ENCODE results near the gene UBE2E2. TPM values are rescaled to one million over a fixed set of nuclear protein-coding genes. Genes with fewer than 3 reads are reported as not detected.

UBE2E2 gene
- total and polyA plus RNA-seq, 2 of the 13 experiments (the other 11 are each of a cell fraction or from before 2014, with no cell fraction given), result 0.77 to 1.5 TPM

DNA sequence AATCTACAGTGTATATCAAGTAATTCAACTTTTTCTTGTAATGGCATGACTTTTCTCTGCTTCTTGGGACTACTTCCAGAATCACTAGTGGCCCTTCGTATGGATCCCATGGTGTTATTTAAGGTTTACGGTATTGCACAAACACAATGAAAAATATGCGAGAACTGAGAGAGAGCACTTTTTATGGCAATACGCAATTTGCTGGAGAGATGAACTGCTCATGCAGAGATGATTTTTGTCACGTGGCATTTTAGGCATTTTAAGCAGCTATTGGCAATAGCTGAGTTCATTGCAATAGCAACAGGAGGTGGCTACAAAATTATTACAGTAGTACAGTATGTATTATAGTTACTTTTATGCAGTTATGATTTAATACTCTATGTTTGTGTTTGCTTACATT is 294.0 kb downstream of the UBE2E2 start (continued):
- TF ChIP-seq, protein P1, sequence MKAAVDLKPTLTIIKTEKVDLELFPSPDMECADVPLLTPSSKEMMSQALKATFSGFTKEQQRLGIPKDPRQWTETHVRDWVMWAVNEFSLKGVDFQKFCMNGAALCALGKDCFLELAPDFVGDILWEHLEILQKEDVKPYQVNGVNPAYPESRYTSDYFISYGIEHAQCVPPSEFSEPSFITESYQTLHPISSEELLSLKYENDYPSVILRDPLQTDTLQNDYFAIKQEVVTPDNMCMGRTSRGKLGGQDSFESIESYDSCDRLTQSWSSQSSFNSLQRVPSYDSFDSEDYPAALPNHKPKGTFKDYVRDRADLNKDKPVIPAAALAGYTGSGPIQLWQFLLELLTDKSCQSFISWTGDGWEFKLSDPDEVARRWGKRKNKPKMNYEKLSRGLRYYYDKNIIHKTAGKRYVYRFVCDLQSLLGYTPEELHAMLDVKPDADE (CRISPR knock-in tag; IDR thresholded peaks at IDR 0.05), result no peak
- TF ChIP-seq CHD4 (IDR thresholded peaks at IDR 0.05; ENCODE audit: borderline replicate concordance, low read length), result no peak
- TF ChIP-seq SP140L (CRISPR knock-in tag; IDR thresholded peaks at IDR 0.05; ENCODE audit: borderline replicate concordance), result no peak
- TF ChIP-seq, protein P2, sequence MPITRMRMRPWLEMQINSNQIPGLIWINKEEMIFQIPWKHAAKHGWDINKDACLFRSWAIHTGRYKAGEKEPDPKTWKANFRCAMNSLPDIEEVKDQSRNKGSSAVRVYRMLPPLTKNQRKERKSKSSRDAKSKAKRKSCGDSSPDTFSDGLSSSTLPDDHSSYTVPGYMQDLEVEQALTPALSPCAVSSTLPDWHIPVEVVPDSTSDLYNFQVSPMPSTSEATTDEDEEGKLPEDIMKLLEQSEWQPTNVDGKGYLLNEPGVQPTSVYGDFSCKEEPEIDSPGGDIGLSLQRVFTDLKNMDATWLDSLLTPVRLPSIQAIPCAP (CRISPR knock-in tag; IDR thresholded peaks at IDR 0.05; ENCODE audit: low read depth), result no peak
- no peak for TF ChIP-seq MTF2 (CRISPR knock-in tag; IDR thresholded peaks at IDR 0.05; ENCODE audit: borderline replicate concordance)
- TF ChIP-seq AGO1 (IDR thresholded peaks at IDR 0.05; ENCODE audit: low read depth, low read length, poor library complexity, severe bottlenecking), result no peak
- TF ChIP-seq, protein P3, sequence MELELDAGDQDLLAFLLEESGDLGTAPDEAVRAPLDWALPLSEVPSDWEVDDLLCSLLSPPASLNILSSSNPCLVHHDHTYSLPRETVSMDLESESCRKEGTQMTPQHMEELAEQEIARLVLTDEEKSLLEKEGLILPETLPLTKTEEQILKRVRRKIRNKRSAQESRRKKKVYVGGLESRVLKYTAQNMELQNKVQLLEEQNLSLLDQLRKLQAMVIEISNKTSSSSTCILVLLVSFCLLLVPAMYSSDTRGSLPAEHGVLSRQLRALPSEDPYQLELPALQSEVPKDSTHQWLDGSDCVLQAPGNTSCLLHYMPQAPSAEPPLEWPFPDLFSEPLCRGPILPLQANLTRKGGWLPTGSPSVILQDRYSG (CRISPR knock-in tag; IDR thresholded peaks at IDR 0.05), result no peak
- TF ChIP-seq, protein P4, sequence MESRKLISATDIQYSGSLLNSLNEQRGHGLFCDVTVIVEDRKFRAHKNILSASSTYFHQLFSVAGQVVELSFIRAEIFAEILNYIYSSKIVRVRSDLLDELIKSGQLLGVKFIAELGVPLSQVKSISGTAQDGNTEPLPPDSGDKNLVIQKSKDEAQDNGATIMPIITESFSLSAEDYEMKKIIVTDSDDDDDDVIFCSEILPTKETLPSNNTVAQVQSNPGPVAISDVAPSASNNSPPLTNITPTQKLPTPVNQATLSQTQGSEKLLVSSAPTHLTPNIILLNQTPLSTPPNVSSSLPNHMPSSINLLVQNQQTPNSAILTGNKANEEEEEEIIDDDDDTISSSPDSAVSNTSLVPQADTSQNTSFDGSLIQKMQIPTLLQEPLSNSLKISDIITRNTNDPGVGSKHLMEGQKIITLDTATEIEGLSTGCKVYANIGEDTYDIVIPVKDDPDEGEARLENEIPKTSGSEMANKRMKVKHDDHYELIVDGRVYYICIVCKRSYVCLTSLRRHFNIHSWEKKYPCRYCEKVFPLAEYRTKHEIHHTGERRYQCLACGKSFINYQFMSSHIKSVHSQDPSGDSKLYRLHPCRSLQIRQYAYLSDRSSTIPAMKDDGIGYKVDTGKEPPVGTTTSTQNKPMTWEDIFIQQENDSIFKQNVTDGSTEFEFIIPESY (CRISPR knock-in tag; IDR thresholded peaks at IDR 0.05), result no peak
- TF ChIP-seq ZNF468 (CRISPR knock-in tag; IDR thresholded peaks at IDR 0.05), result no peak
- TF ChIP-seq ZNF615 (CRISPR knock-in tag; IDR thresholded peaks at IDR 0.05; ENCODE audit: borderline replicate concordance), result no peak

Data from HepG2 (cell line).